ENCODE results near the gene AFAP1L1.

DNA sequence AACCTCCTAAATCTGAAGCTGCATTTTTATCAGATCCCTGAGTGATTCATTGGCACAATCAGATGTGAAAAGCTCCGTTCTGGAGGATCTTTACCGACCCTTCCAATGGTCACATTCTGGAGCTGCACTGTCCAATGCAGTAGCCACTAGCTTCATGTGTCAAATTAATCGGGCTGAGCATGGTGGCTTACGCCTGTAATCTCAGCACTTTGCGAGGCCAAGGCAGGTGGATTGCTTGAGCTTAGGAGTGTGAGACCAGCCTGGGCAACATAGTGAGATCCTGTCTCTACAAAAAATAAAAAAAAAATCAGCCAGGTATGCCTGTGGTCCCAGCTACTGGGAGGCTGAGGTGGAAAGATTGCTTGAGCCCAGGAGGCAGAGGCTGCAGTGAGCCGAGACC lies 103.8 kb downstream of the AFAP1L1 start:
- TF ChIP-seq, protein P1, sequence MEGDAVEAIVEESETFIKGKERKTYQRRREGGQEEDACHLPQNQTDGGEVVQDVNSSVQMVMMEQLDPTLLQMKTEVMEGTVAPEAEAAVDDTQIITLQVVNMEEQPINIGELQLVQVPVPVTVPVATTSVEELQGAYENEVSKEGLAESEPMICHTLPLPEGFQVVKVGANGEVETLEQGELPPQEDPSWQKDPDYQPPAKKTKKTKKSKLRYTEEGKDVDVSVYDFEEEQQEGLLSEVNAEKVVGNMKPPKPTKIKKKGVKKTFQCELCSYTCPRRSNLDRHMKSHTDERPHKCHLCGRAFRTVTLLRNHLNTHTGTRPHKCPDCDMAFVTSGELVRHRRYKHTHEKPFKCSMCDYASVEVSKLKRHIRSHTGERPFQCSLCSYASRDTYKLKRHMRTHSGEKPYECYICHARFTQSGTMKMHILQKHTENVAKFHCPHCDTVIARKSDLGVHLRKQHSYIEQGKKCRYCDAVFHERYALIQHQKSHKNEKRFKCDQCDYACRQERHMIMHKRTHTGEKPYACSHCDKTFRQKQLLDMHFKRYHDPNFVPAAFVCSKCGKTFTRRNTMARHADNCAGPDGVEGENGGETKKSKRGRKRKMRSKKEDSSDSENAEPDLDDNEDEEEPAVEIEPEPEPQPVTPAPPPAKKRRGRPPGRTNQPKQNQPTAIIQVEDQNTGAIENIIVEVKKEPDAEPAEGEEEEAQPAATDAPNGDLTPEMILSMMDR (conservative IDR thresholded peaks at IDR 0.05; ENCODE audit: low read depth, low read length), result no peak
- TF ChIP-seq EZH2 (IDR thresholded peaks at IDR 0.05; ENCODE audit: low read length, unreplicated experiment), result no peak
